Gastroesophageal sphincter (tissue), 4 donors: ENCODE results near the gene IST1. TPM values are rescaled to one million over a fixed set of nuclear protein-coding genes. Genes with fewer than 3 reads are reported as not detected.
A peak's percentile ranks its signal among the peaks of the same experiment; 100 is the strongest.

ENCODE experiments used
- ATAC-seq: fragments of 150-250 bp; one replicate; pipeline ENCODE4 v1.9.1; 2016; ENCODE audit warnings: mild to moderate bottlenecking, moderate library complexity
- H3K27ac ChIP-seq, 4 donors: fragments of 200-600 bp; sonication (generic) in 3 of 4; 1 replicate in 3 of 4; 2 replicates in 1 of 4; pipeline ENCODE4 v1.5.1; 2016 to 2019
- H3K27me3 ChIP-seq: fragments of 200-600 bp; sonication (generic); one replicate; pipeline ENCODE4 v1.5.1; 2019
- H3K36me3 ChIP-seq, 2 donors: fragments of 200-600 bp; sonication (generic); one replicate each; pipeline ENCODE4 v1.5.1; 2019; ENCODE audit warnings: control low read depth in 1 of 2
- H3K4me1 ChIP-seq, 3 donors: fragments of 200-600 bp; sonication (generic); 1 replicate in 2 of 3; 2 replicates in 1 of 3; pipeline ENCODE4 v1.5.1; 2016 to 2019; ENCODE audit warnings: control low read depth in 2 of 3
- H3K4me3 ChIP-seq, 2 donors: fragments of 200-600 bp; sonication (generic); one replicate each; pipeline ENCODE4 v1.5.1; 2019; ENCODE audit warnings: mild to moderate bottlenecking in 1 of 2, moderate library complexity in 1 of 2
- H3K9me3 ChIP-seq, 3 donors: fragments of 200-600 bp; sonication (generic); one replicate each; pipeline ENCODE4 v1.5.1; 2017 to 2019; ENCODE audit warnings: control low read depth in 2 of 3
- CTCF ChIP-seq, 4 experiments: fragments of 200-600 bp in 2 of 4; fragments of 450-650 bp in 2 of 4; sonication (generic) in 1 of 4; IDR thresholded peaks; one replicate each; pipeline ENCODE4 v1.5.1; 2017 to 2019; ENCODE audit warnings: antibody characterized with exemption in 4 of 4, mild to moderate bottlenecking in 2 of 4, moderate library complexity in 2 of 4
- EP300 ChIP-seq: sonication (generic); formaldehyde crosslinking; IDR thresholded peaks from one replicate; pipeline ENCODE4 v1.6.1; 2017; ENCODE audit warnings: antibody characterized with exemption, mild to moderate bottlenecking
- POLR2A ChIP-seq, 2 donors: fragments of 450-650 bp; IDR thresholded peaks; one replicate each; pipeline ENCODE4 v1.6.1; 2017; ENCODE audit warnings: antibody characterized with exemption in 2 of 2, mild to moderate bottlenecking in 2 of 2, moderate library complexity in 1 of 2
- POLR2AphosphoS5 ChIP-seq: sonication (generic); formaldehyde crosslinking; IDR thresholded peaks from one replicate; pipeline ENCODE4 v1.6.1; 2017; ENCODE audit warnings: antibody characterized with exemption
- WGBS, 2 donors: methylation state at CpG; one replicate each; pipeline ENCODE4 v1.1.5; 2018; ENCODE audit warnings: low coverage in 1 of 2; 5-methylcytosine and 5-hydroxymethylcytosine counted together
- total RNA-seq, 4 donors: library from RNA; depleted of rRNA; stranded (reverse); fragments of >200 nt; gene quantifications; one replicate each; pipeline ENCODE4 v1.1.0, GENCODE V29; 2016

IST1 gene
- total RNA-seq, 4 donors from 2014 or later = 156 to 202 (median 189) TPM

GRCh38 chr16:71894229-71894920, 956 bp upstream of the IST1 start:
- peaks cover 0 to 43% (median 16%) of the 10 kb centered on the region in 3 donors for H3K4me1 ChIP-seq
- H3K27me3 ChIP-seq = no peaks in the 10 kb centered on the region
- H3K36me3 ChIP-seq = no peaks in the 10 kb centered on the region
- ATAC-seq = no peak
- 0% methylated on average over 19 to 20 of the region's 31 CpGs for WGBS, 2 donors
- peak overlapping the region; percentile 92 to 98 (median 96) for H3K27ac ChIP-seq
- H3K9me3 ChIP-seq = no peaks in the 10 kb centered on the region
- TF ChIP-seq POLR2AphosphoS5 = peak; percentile 9
- no peak for TF ChIP-seq POLR2A (IDR thresholded peaks at IDR 0.05)
- TF ChIP-seq CTCF (IDR thresholded peaks at IDR 0.05) = peak in 1 of 4 experiments; percentile 33
- TF ChIP-seq EP300 = no peak
- H3K4me3 ChIP-seq = peak overlapping the region; percentile 96 to 97

- Histone ChIP-seq H3K4me3 (peak overlapping the region; percentile 96 to 97), H3K4me1 (peaks cover 0 to 58% (median 16%) of the 10 kb centered on the region in 3 donors), H3K27me3 (no peaks in the 10 kb centered on the region), H3K9me3 (no peaks in the 10 kb centered on the region), H3K36me3 (no peaks in the 10 kb centered on the region), H3K27ac (peak overlapping the region; percentile 92 to 98 (median 96))
- no peak for TF ChIP-seq CTCF (IDR thresholded peaks at IDR 0.05)
- TF ChIP-seq EP300 = no peak
- TF ChIP-seq POLR2AphosphoS5 = no peak
- no peak for TF ChIP-seq POLR2A (IDR thresholded peaks at IDR 0.05)
- 0 to 3% methylated on average over 3 to 6 of the region's 44 CpGs for WGBS, 2 donors
- peak; percentile 17 for ATAC-seq
These were observed 491 bp downstream of the IST1 start for GRCh38 chr16:71895679-71896365.

- Histone ChIP-seq H3K27me3 (no peaks in the 10 kb centered on the region), H3K27ac (peak overlapping the region in 3 of 4 donors; percentile 14 to 98 (median 96)), H3K4me1 (peaks cover 0 to 67% (median 21%) of the 10 kb centered on the region in 3 donors), H3K4me3 (peak overlapping the region; percentile 96 to 97), H3K36me3 (no peaks in the 10 kb centered on the region), H3K9me3 (no peaks in the 10 kb centered on the region)
- no peak for ATAC-seq
- 33 to 40% methylated on average over 13 to 15 of the region's 15 CpGs for WGBS, 2 donors
- TF ChIP-seq CTCF (IDR thresholded peaks at IDR 0.05) (no peak), POLR2AphosphoS5 (no peak), EP300 (no peak), POLR2A (IDR thresholded peaks at IDR 0.05) (no peak)
These were observed 1.5 kb downstream of the IST1 start for GRCh38 chr16:71896764-71897368.

GRCh38 chr16:71899171-71899570, 3.8 kb downstream of the IST1 start:
- TF ChIP-seq POLR2A (IDR thresholded peaks at IDR 0.05) (no peak), CTCF (IDR thresholded peaks at IDR 0.05) (no peak), EP300 (no peak), POLR2AphosphoS5 (no peak)
- Histone ChIP-seq H3K4me3 (no peak overlapping the region), H3K36me3 (no peaks in the 10 kb centered on the region), H3K9me3 (no peaks in the 10 kb centered on the region), H3K4me1 (peaks cover 0 to 74% (median 21%) of the 10 kb centered on the region in 3 donors), H3K27me3 (no peaks in the 10 kb centered on the region), H3K27ac (peak overlapping the region in 2 of 4 donors; percentile 45 to 46)
- WGBS, 2 donors = 94 to 100% methylated on average over 2 to 4 of the region's 4 CpGs
- ATAC-seq = no peak
